Stimulated activated CD8-positive, alpha-beta memory T cell treated with anti-CD3 and anti-CD28 coated beads, Interleukin-7, amount 100 ng/mL, for 4 hours (primary cell): Measurements from ENCODE around the gene REXO1.

Source experiments
- DNase-seq, 2 donors: peaks; one replicate each; pipeline ENCODE4 v3.0.0-alpha.2; 2020; ENCODE audit warnings: low read depth in 2 of 2

Gene REXO1

DNA sequence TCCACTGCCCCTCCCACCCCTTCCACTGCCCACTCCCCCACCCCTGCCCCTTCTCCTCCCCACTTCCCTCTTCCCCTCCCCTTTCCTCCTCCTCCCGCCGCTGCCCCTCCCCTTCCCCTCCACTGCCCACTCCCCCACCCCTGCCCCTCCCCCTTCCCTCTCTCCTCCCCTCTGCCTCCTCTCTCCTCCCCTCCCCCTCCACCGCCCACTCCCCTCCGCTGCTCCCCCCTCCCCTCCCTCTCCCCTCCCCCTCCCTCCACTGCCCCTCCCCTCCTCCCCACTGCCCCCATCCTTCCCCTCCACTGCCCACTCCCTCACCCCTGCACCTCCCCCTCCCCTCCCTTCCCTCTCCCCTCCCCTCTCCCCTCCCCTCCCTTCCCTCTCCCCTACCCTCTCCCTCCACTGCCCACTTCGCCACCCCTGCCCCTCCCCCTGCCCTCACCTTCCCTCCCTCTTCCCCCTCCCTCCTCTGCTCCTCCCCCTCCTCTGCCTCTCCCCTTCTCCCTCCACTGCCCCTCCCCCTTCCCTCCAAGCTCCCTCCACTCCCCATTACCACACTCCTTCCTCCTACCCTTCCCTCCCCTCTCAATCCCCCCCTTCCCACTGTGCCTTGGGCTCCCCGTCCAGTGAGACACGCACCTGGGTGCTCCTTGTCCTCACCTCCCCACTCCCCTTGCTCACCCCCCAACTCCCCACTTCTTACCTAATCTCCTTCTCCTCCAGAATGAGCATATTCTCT, 58.1 kb downstream of the REXO1 start:
- DNase-seq: no peak

DNA sequence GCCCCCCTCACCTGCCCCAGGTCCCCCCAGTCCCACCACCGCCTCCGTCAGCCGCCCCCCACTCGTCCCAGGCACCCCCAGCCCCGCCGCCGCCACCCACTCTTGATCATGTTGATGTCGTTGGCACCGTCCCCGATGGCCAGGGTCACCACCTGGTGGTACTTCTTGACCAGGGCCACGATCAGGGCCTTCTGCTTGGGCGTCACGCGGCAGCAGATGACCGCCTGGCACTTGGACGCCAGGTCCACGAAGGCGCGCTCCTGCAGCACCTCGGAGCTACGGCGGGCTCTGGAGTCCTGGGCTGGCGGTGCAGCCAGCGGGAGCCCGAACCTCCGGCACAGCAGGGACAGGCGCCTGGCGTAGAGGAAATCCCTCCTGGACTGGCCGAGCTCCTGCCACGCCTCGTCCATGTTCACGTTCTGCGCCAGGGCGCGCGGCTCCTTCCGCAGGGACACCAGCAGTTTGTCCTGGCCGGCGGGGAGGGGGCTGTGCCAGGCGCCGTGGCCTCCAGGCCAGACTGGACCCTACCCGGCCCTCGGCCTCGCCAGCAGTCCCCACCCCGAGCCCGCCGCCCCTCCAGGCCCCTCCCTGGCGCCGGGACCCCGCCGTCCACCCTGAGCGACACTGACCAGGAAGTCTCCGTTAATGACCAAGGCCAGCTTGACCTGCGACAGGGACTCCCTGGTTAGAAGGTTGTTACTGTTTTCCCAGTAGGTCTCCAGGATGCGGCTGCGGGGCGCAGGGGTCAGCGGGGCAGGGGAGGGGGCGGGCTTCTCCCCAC, 58.8 kb downstream of the REXO1 start:
- DNase-seq: no peak

DNA sequence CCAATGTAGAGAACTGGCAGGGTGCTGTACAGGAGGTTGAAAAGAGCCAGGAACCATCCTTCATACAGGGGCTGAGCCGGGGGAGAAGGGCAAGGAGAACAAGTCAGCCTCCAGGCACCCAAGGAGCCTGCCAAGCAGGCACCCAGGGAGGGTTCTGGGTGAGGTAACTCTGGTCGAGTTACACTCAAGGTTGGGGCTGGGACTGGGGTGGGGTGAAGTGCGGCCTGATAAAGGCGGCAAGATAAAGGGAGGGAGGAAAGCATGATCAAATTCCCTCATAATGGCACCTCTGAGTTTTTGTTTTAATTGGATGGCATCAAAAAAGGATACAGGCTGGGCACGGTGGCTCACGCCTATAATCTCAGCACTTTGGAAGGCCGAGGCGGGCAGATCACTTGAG, 61.2 kb downstream of the REXO1 start:
- DNase-seq: no peak

DNA sequence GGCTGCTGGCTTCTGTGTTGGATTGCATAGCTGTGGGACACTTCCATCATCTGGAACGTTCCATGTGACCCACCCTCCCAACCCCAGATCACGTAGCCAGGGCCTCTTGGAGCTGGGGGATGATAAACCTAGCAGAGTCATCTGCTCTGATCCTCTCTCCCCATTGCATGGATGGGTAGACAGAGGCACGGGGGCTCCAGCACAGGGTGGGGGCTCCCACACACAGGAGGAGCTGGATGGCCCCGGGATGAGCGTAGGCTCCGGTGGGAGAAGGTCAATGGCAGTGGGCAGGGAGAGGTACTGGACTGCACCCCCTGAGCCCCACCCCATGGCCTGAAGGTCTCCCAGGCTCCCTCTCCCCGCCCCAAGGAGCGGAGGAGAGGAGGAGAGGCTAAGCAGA, 61.6 kb downstream of the REXO1 start:
- no peak for DNase-seq

DNA sequence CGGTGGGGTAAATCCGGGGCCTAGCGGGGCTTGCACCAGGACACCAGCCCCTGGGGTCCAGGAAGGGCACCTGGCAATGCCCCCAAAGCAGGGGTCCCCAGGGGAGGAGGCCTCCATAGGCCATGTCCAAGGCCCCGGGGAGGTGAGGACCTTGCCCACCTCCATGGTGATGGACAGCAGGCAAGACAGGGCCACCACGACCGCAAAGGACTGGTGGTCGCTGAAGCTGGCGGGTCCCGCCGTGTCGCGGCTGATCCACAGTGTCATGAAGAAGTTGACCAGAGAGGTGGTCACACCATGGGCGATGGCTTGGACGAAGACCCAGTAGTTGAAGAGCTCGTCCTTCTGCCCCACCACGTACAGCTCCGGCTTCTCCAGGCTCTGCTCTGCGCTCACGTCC, 63.0 kb downstream of the REXO1 start:
- DNase-seq: no peak

DNA sequence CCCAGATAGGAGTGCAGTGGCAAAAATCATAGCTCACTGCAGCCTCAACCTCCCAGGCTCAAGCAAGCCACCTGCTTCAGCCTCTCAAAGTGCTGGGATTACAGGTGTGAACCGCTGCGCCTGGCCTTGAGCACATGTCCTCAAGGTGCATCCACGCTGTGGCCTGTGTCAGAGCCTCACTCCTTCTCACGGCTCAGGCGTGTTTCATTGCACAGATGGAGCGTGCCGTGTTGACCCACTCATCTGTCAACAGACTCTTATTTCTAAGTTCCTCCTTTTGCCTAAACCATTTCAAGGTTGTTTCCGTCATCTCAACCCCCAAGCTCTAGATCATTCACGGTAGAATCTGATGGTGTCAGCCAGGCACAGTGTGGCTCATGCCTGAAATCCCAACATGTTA, 64.4 kb downstream of the REXO1 start:
- no peak for DNase-seq

DNA sequence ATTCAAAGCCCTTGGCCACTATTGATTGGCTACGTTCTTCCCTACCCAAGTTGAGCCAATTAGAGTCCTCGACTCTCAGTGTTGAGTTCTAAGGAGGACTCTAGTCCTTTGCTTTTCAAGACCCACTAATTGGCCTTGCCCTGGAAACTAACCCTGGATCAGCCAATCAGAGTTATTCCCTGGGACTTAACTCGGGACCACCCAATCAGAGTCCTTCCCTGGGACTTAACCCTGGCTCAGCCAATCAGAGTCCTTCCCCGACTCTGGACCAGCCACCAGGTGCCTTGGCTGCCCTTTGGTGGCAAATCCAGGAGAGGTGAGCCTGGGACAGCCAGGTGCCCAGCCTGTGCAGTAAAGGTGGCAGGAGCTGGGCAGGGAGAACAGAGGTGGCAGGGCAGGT, 64.9 kb downstream of the REXO1 start:
- DNase-seq: no peak

DNA sequence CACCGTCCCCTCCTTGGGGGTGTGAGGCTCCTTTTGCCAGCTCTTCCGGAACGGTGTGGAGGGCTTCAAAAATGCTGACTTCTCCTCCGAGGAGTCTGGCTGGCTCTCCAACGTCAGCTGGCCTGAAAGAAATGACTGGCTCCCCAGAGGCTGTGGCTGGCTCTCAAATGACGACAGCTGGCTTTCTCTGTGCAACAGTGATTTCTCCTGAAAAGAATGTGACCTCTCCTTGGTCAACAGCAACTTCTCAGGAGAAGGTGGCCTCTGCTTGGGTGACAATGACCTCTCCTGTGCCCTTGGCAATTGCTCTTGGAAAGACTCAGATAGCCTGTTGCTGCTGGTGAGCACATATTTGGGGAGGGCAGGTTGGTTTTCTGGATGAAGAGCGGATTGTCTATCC, 65.8 kb downstream of the REXO1 start:
- DNase-seq: no peak

DNA sequence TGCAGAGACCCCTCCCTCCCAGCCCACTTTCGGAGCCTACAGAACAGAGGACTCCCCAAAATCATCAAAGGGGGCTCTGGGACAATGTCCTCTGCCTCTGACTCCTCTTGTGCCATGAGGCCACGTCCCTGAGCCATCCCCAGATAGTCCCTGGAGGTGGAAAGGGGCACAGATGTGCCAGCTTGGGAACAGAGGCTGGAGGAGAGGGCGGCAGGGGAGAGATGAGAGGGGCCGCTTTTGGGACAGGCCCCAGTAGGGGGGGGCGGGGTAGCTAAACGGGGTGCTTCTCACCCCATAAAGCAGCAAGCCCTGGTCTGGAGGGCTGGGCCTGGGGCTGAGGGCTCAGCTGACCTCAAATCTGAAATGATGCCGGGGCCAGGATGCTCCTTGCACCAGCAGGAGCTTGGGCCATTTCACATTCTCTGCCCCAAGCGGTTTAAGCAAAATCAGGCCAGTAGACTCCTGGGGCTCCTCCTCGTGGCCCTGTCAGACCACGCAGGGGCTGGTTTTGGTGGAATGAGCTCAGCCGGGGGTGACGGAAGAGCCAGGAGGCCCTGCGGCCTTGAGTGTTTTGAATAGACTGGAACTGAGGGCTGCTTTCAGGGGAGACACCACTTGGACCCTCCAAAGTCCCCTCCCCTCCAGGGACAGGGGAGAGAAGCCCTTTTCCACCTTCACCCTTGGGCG, 67.9 kb downstream of the REXO1 start:
- no peak for DNase-seq

DNA sequence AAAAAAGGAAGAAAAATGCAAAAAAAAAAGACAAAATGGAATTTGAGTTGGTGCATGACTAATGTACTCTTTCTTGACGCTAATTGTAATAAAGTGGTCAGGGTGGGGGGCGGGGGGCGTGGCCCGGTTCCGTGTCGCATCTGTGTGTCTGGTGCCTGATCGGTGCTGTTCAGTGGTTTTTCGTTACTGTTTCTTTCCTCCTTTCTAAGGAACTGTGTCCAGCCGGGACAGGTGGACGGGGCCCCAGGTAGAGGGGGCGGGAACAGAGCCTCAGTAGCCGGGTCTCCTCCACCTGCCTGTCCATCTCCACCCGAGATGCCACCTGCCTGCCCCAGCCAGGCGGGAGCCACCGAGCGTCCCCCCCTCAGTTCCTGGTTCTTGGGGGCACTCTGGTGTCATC, 68.7 kb downstream of the REXO1 start:
- no peak for DNase-seq

DNA sequence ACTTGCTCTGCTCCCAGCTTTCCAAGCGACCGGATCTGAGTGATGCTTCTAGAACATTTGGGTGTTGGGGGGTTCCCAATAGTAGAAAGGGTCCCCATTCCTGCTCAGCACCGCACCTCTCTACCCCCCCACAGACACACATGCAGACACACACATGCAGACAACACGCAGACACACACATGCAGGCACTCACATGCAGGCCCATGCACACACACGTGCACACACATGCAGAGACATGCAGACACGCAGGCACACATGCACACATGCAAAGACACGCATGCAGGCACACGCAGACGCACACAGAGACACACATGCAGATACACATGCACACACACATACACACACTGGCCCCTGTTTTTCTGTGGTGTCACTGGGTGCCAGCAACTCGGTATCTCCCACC, 71.1 kb downstream of the REXO1 start:
- DNase-seq: no peak

DNA sequence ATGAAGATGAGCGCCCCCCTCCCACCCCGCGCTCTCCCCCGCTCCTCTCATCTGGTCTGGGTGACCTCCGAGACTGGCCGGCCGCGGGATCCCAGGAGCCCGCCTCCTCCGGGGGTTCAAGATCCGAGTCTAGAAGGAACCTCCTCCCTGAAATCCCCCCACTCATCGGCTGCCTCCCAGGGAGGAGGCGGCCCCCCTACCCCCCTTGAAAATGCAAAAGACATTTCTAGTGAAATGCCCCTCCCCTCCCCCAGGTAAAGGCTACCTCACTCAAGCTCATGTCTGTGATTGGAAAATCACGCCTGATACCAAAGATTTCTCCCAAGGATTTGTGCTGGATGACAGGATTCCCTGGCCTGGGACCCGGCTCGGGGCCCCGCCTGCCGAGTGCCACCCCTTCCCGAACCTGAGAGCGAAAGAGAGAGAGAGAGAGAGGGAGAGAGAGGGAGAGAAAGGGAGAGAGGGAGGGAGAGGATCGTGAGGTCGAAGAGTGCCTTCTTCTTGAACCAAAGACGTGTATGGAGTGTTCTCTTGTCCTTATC, 71.6 kb downstream of the REXO1 start:
- DNase-seq: no peak

DNA sequence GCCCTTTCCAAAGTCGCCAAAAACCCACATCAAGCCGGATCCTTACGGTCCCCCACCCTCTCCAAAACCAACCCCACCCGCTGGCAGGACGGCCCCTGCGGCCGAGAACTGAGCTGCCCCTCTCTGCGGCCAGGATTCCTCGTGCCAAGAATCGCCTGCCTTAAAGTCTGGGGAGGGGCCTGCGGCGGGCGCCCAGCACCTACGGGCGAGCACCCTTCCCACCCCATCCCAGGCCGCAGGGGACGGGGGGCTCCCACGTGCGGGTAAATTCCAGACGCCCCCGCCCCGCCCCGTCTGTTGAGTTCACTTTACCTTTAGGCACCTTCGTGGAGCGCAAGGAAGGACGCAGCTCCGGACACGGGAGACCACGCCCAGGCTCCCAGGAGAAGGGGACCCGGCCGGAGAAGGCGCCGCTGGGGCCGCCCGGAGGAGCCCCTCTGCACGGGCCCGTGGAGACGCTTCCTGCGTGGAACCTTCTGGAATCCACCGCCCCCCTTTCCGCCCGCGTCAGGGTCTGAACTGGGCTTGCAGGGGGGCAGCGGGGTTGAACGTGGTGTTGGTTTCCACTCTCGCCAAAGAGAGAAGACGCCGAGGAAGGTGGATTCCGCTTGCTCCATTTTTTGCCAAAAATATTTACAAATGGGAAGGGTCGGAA, 72.2 kb downstream of the REXO1 start:
- DNase-seq: no peak

DNA sequence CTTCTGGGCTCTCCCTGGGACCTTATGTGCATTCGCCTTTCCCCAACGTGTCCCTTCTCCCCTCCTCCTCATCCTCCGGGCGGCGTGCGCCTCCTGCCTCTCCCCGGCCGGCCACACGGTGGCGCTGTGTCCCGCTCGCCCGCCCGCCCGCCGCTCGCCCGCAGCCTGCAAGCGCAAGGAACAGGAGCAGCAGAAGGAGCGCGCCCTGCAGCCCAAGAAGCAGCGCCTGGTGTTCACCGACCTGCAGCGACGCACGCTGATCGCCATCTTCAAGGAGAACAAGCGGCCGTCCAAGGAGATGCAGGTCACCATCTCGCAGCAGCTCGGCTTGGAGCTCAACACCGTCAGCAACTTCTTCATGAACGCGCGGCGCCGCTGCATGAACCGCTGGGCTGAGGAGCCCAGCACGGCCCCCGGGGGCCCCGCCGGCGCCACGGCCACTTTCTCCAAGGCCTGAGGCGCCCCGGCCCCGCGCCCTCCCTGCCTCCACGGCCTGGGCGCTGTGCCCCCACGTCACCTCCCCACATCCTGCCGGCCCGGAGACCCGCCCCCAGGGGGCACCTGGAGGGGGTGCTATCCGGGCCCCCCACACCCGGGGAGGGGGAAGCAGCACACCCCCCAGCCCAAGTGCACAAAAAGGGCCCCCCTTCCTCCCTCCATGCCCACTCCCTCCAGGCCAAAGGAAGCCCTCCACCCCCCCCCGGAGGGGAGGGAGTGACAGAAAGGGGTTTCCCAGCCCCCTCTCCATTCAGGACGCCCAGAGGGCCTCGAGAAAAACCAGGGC, 73.1 kb downstream of the REXO1 start:
- no peak for DNase-seq

DNA sequence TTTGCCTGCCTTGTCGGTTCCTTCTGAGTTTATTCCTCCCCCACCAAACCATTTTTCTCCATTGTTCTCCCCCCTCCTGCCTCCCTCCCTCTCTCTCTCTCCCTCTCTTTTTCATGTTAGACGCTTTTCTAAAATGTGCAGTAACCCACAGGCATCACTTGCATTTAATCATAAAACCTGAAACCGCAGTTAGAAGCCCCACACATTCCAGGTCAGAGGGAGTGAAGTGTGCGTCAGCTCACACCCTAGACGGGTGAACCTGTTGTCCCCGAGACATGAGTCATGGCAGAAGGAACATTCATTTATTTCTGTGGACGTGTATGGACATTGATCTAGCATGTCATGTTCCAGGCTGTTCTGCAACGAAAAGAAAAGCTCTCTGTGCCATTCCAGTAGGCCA, 75.1 kb downstream of the REXO1 start:
- no peak for DNase-seq

DNA sequence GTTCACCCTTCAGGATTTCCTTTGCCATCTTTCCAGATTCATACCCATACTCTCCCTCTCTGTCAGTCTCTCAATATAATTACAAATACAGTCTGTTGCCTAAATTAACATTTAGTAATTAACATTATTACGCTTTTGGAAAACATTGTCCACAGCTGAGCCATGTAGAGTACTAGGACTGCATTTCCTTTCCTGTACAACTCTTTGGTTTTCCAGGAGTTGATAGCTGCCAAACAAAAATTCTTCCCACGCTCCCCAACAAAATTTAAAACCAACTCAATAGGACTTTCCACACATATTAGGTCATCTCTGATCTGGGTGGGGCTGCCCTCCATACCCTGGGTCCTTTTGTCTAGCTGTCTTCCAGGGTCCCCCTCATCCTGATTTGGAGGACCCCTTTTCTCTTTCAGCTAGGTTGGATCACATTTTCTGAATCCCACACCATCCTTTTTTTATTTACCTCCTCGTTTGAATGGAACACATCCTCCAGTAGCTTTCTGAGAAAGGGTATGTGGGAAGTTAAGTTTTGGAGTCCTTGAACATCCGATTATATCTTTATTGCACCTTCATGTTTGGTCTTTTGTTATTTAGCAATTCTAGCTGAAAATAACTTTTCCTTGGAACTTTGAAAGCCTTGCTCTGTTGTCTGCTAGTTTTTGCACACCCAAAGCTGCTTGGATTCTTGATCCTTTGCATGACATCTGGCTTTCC, 77.3 kb downstream of the REXO1 start:
- DNase-seq: no peak

DNA sequence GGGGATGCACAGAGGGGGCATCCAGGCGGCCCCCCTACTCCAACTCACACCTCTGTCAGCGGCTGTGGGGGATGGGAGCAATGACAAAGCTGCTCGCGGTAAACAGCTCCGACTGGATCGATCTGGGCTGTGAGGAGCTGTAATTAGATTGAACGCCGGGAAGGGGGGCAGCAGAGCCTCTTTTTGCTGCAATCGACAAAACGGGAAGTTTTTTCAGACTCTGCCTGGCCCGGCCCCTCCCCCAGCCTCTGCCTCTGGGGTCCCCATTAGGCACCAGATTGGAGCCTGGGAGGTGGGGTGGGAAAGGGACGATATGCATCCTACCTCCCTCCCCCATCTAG, 78.7 kb downstream of the REXO1 start:
- DNase-seq: no peak

DNA sequence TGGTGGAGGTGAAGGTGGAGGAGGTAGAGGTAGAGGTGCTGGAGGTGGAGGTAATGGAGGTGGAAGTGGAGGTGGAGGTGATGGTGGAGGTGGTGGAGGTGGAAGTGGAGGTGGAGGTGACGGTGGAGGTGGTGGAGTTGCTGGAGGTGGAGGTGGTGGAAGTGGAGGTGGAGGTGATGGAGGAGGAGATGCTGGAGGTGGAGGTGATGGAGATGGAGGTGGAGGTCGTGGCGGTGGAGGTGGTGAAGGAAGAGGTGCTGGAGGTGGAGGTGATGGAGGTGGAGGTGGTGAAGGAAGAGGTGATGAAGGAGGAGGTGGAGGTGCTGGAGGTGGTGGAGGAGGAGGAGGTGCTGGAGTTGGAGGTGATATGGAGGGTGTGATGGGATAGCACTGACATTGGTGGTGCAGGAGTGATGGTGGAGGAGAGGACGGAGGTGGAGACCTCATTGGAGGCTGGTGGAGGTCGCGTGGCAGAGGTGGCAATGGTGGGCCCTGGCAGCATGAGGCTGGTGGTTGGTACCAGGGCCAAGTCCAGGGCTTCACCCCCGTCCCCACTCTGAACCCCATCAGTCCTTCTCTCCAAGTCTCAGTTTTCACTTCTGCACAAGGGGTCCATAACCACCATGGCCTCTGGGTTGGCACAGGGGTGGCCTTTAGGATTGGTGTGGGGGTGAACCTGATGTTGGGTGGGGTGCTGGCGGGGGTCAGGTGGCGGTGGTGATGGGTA, 79.2 kb downstream of the REXO1 start:
- DNase-seq: no peak

DNA sequence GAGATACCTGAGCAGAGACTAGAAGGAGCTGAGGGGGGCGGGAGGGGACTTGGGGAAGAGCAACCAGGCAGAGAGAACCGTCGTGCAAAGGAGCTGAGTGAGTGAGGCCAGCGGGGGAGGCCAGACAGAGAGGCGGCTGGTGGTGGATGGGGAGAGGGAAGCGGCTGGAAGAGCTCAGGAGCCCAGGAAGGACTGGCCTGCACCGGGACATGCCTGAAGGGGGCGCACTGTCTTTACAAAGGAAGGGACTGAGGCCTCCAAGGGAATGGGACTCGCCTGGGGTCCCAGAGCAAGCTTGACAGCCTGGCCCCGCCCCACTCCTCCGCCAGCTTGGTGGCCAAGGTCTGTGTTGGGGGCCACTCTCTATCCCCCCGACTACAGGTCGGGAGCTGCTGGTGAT, 80.0 kb downstream of the REXO1 start:
- no peak for DNase-seq

DNA sequence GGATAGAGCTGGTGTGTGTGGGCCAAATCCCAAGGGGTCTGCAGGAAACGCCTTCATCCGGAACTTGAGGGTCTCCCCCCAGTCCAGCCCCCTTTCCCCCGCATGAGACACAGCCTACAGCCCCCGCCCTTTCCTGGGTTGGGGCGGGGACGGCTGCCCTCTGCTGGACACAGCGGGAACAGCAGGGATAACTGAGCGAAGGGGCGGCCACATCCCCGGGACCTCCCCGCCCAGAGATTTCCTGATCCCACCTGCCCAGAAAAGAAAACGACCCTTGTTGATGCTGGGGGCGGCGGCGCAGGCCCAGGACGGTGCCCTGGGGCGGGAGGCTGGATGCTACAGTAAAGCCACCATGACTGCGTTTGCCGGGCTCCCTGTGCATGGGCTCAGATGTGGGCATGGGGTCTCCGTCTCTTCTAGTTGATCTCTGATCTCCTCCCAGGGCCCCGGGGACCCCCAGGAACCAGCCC, 80.8 kb downstream of the REXO1 start:
- DNase-seq: peak; percentile 4 to 32
